NOMO-1 (cell line): ENCODE results near the gene DESI2.

Experiments used
- DNase-seq, 2 experiments: peaks; one replicate each; lab custom pipeline; 2025; ENCODE audit not compliant: unreplicated experiment in 2 of 2; lab: John Stamatoyannopoulos, UW

Gene DESI2

DNA sequence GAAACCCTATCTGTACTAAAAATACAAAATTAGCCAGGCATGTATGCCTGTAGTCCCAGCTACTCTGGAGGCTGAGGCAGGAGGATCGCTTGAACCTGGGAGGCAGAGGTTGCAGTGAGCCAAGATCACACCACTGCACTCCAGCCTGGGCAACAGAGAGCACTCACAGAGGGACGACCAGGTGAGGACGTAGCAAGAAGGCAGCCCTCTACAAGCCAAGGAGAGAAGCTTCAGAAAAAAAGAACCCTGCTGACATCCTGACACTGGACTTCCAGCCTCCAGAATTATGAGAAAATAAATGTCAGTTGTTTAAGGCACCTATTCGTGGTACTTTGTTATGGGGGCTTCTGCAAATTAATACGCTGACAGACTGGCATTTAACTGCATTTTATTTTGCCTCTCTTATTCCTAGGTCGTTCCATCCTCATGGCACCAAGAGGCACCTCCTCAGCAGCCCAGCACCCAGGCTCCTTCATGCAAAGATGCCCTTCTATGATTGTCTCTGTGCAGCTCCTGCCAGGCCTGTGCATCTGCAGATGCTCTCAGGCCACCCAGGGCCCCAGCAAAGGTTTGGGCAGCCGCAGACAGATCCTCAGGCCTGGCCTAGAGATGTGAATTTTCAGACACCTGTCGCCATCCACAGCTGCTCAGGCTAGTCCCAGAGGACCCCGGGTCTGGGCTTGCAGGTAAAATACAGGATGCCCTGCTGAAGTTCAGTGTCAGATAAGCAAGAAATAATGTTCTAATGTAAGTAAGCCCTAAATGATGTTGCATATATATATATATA lies 96.5 kb downstream of the DESI2 start:
- DNase-seq, result no peak

DNA sequence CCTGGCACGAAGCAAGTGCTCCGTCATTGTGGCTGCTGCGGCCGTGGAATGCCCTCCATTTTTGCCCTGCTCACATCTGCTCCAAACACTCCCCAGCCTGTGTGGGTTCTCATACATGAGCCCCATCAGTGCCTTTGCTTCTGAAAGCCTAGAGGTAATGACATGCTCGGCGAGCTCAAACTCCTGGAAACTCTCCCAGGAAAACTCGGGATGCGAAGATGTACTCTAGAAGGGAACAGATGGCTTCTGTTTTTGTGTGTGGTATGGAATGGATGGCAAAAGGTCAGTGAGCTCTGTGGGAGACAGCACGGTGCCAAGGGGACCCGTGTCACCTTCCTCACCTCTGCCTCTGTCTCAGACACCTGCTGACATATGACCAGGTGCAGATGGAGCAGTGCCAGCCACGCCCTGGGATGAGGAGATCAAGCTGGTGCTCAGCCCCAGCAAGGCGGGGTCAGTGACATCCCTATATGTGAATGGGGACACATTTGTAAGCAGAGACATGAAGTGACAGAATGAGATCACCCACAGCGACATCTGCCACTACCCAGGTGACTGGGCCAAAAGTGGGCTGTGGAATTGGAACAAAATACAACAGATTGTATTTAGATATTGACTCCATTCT lies 98.5 kb downstream of the DESI2 start:
- no peak for DNase-seq

DNA sequence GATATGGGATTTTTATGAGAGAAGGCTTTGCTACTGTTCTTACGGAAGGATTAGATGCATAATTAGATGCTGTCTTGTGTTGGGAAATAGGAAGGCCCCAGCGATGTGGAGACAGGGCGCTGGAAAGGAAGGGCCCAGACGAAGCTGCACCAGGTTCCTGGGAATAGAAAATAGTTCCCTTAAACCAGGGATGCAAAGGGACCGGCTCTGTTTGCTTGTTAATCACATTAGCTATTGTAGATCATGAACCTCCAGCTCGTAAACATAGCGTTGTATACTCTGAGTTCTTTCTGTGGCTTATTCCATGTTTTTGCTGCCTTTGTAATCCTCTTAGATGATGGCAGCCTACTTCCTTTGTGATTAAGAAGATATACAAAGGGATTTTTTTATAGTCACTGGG lies 102.7 kb downstream of the DESI2 start:
- no peak for DNase-seq

DNA sequence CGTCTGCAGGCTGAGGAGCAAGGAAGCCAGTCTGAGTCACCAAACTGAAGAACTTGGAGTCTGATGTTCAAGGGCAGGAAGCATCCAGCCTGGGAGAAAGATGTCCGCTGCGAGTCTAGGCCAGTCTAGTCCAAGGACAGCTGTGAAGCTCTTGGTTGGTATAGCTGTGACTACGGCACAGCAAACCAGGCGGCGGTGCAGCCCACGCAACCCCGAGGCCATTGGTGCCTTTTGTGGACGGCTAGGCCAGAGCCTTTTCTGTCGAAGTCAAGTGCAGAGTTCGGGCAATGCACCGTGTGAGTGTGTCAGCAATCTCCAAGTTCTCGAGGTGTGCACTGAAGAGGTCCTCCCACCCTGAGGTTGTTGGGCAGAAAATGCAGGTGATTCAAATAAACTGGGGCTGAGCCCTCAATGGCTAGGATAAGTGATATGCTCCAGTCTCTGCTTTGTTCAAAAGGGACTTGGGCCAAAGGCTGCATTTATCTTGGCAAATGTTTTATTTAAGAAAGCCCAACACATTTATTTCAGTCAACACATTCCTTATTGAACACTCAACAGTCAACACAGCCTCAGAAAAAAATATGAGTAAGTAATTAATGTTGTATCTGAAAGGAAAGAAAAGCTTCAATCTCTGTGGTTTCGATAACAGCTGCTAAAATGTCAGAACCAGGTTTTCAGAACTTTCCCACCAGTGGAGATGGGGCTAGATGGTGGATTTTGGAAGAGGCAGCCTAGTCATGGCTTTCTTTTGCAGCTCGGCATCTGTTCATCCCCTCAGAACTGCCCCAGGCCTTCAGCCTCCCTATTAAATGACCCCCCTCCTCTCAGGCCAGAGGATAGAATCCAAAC lies 104.4 kb downstream of the DESI2 start:
- no peak for DNase-seq
